ENCODE measurements around the gene TYR.
"Not testable (repeated sequence)": the region's sequence is repeated elsewhere in the genome, so short reads cannot be mapped to it uniquely, and the experiment has no call there.

GRCh38 chr11:89310607-89311006 is 132.9 kb downstream of the TYR start:
- not testable (repeated sequence) for TF ChIP-seq YY1 (IDR thresholded peaks at IDR 0.05; ENCODE audit: insufficient read depth, insufficient read length); ZNF274 (IDR thresholded peaks at IDR 0.05; ENCODE audit: low read depth, low read length)

Measured in NT2/D1 (cell line).